Heart right ventricle (tissue), 16 donors: ENCODE measurements around the gene FMNL3. TPM values are rescaled to one million over a fixed set of nuclear protein-coding genes. Genes with fewer than 3 reads are reported as not detected.
A peak's percentile ranks its signal among the peaks of the same experiment; 100 is the strongest.

ENCODE experiments used
- ATAC-seq, 8 donors: fragments of 200-7000 bp; cut with Tn5 transposase; one replicate each; pipeline ENCODE4 v1.9.1; 2020; ENCODE audit warnings: mild to moderate bottlenecking in 8 of 8, moderate library complexity in 8 of 8, moderate number of reproducible peaks in 1 of 8
- DNase-seq, 2 donors: peaks; one replicate each; pipeline ENCODE4 v3.0.0-alpha.2; 2020
- H3K27ac ChIP-seq, 10 donors: fragments of 200-600 bp; sonication (generic) in 2 of 10; one replicate each; pipeline versions ENCODE4 v1.5.0 to v1.8.0; 2020 to 2022; ENCODE audit warnings: mild to moderate bottlenecking in 3 of 10
- H3K27me3 ChIP-seq, 7 donors: fragments of 200-600 bp; one replicate each; pipeline ENCODE4 v1.8.0; 2021 to 2022; ENCODE audit warnings: mild to moderate bottlenecking in 2 of 7
- H3K36me3 ChIP-seq, 9 donors: fragments of 200-600 bp; sonication (generic) in 1 of 9; one replicate each; pipeline versions ENCODE4 v1.5.0 to v1.8.0; 2020 to 2022; ENCODE audit warnings: mild to moderate bottlenecking in 2 of 9
- H3K4me1 ChIP-seq, 9 donors: fragments of 200-600 bp; sonication (generic) in 1 of 9; one replicate each; pipeline versions ENCODE4 v1.5.0 to v1.8.0; 2020 to 2022; ENCODE audit warnings: mild to moderate bottlenecking in 4 of 9
- H3K4me3 ChIP-seq, 10 donors: fragments of 200-600 bp; sonication (generic) in 2 of 10; one replicate each; pipeline versions ENCODE4 v1.5.0 to v1.8.0; 2020 to 2022; ENCODE audit warnings: mild to moderate bottlenecking in 7 of 10, moderate library complexity in 2 of 10
- H3K9me3 ChIP-seq, 11 donors: fragments of 200-600 bp in 10 of 11; sonication (generic) in 2 of 11; one replicate each; pipeline versions ENCODE4 v1.5.0 to v1.8.0; 2013 to 2022; ENCODE audit warnings: mild to moderate bottlenecking in 2 of 11, control low read depth in 1 of 11, moderate library complexity in 1 of 11
- CTCF ChIP-seq, 9 donors: fragments of 200-600 bp; sonication (generic) in 2 of 9; IDR thresholded peaks; one replicate each; pipeline versions ENCODE4 v1.5.0 to v1.8.0; 2021 to 2022; ENCODE audit warnings: antibody characterized with exemption in 9 of 9, mild to moderate bottlenecking in 5 of 9, moderate library complexity in 1 of 9
- WGBS, 2 donors: extraction: QIAGEN DNeasy Blood & Tissue Kit; methylation state at CpG; one replicate each; pipeline ENCODE4 v1.1.7; 2013; ENCODE audit warnings: inconsistent platforms in 1 of 2; 5-methylcytosine and 5-hydroxymethylcytosine counted together
- intact Hi-C, 10 donors: fragments of 100-400 bp; cut with DNase I; formaldehyde crosslinking; loops; one replicate each; pipeline versions ENCODE4 v1.11.1 to v1.14.2; 2022
- polyA plus RNA-seq, 2 donors: library from polyadenylated mRNA; stranded (reverse); fragments of 200-250 nt; gene quantifications; one replicate each; pipeline ENCODE4 v1.2.3, GENCODE V29; 2013
- total RNA-seq, 10 donors: library from RNA; stranded (reverse); fragmentation: NEBNext Ultra II Directional in 3 of 10; extraction: Animal tissue kit (Norgen Biotek cat#: 25700) in 3 of 10; gene quantifications; one replicate each; pipeline versions ENCODE4 v1.2.1 to v1.2.4, GENCODE V29; 2021 to 2023
- donor health status: Arrhythmogenic right ventricular cardiomyopathy.
- donor health status: ischemic (EF 13 %, LVEDD 7.1; RV severe dilation, severe dysfunction).
- donor health status: healthy with polysubstance abuse.
- donor health status: DM: no; HTN: yes; CAD: no.
- donor health status: DM: no; HTN: no; CAD: no.
- donor health status: ischemic (EF 25% LVEDD 6.9; RV normal size, moderate dysfunction).
- donor health status: ischemic (EF 25% LVEDD 5.7; RV mildly dilated, moderate dysfunction).
- donor health status: healthy.
- donor health status: DM: yes; HTN: yes; CAD: no.
- donor health status: Ischemic cardiomyopathy.
- donor health status: ischemic (EF 35%, LVEDD 5.7; RV mildly dilated, moderate dysfunction).
- donor health status: nonischemic (EF 11% LVEDD 7.7; RV severe dilation, severe dysfunction).
- donor health status: DM: yes; HTN: yes; CAD: no.
- donor health status: PGD.
- donor health status: ischemic (EF 29% LVEDD 5.4; RV normal size, mild dysfunction).
- donor health status: nonischemic (EF 23%, LVEDD 6.1; RV moderate dilation, normal function).

The FMNL3 gene
- total and polyA plus RNA-seq, 12 donors, result 5.7 to 19.6 (median 11.3) TPM

GRCh38 chr12:49698619-49699545 is 8.3 kb downstream of the FMNL3 start:
- 10 to 11% methylated on average over 8 of the region's 8 CpGs for WGBS, 2 donors
- Histone ChIP-seq H3K27me3 (no peaks in the 10 kb centered on the region), H3K36me3 (peaks cover 0 to 9% (median 0%) of the 10 kb centered on the region in 9 donors), H3K4me3 (peak overlapping the region in 8 of 10 donors; percentile 1 to 27 (median 10)), H3K9me3 (no peaks in the 10 kb centered on the region), H3K4me1 (peaks cover 16 to 95% (median 73%) of the 10 kb centered on the region in 9 donors), H3K27ac (peak overlapping the region; percentile 20 to 81 (median 71))
- no peak for TF ChIP-seq CTCF (IDR thresholded peaks at IDR 0.05)
- DNase-seq, result peak; percentile 33 to 61
- ATAC-seq, result peak; percentile 67 to 82 (median 77)
- intact Hi-C loops, result no loop called here

- no peak for TF ChIP-seq CTCF (IDR thresholded peaks at IDR 0.05)
Measured at GRCh38 chr12:49697808-49698207, 9.4 kb downstream of the FMNL3 start.

GRCh38 chr12:49696723-49697122 is 10.5 kb downstream of the FMNL3 start:
- H3K4me1 ChIP-seq, result peaks cover 13 to 88% (median 53%) of the 10 kb centered on the region in 9 donors
- H3K36me3 ChIP-seq, result peaks cover 0 to 9% (median 0%) of the 10 kb centered on the region in 9 donors
- no peaks in the 10 kb centered on the region for H3K9me3 ChIP-seq
- H3K27me3 ChIP-seq, result no peaks in the 10 kb centered on the region
- H3K4me3 ChIP-seq, result no peak overlapping the region
- intact Hi-C loops, result no loop called here
- no peak for ATAC-seq
- H3K27ac ChIP-seq, result peak overlapping the region in 2 of 10 donors; percentile 5 to 81
- no peak for TF ChIP-seq CTCF (IDR thresholded peaks at IDR 0.05)
- no peak for DNase-seq

More at GRCh38 chr12:49697808-49698207, 9.4 kb downstream of the FMNL3 start:
- H3K27me3 ChIP-seq, result no peaks in the 10 kb centered on the region
- H3K9me3 ChIP-seq, result no peaks in the 10 kb centered on the region
- H3K4me3 ChIP-seq, result no peak overlapping the region
- H3K4me1 ChIP-seq, result peaks cover 13 to 92% (median 64%) of the 10 kb centered on the region in 9 donors
- ATAC-seq, result no peak
- 69 to 79% methylated on average over 4 of the region's 4 CpGs for WGBS, 2 donors
- intact Hi-C loops, result no loop called here
- peak overlapping the region in 7 of 10 donors; percentile 67 to 81 (median 76) for H3K27ac ChIP-seq
- H3K36me3 ChIP-seq, result peaks cover 0 to 9% (median 0%) of the 10 kb centered on the region in 9 donors
- no peak for DNase-seq

GRCh38 chr12:49693931-49694444 is 13.2 kb downstream of the FMNL3 start:
- 92 to 93% methylated on average over 8 of the region's 8 CpGs for WGBS, 2 donors
- H3K4me1 ChIP-seq, result peaks cover 17 to 90% (median 56%) of the 10 kb centered on the region in 9 donors
- no peak for TF ChIP-seq CTCF (IDR thresholded peaks at IDR 0.05)

More at GRCh38 chr12:49693931-49694444, 13.2 kb downstream of the FMNL3 start:
- Histone ChIP-seq H3K9me3 (no peaks in the 10 kb centered on the region), H3K4me3 (no peak overlapping the region), H3K27me3 (no peaks in the 10 kb centered on the region), H3K27ac (no peak overlapping the region), H3K36me3 (no peaks in the 10 kb centered on the region)
- DNase-seq, result no peak
- ATAC-seq, result no peak
- intact Hi-C loops, result no loop called here
